Eye (tissue), 1 donor: ENCODE data around the gene GPR78.

ENCODE experiments used
- DNase-seq: peaks from one replicate; pipeline ENCODE4 v3.0.0-alpha.2; 2015

GPR78 gene

DNA sequence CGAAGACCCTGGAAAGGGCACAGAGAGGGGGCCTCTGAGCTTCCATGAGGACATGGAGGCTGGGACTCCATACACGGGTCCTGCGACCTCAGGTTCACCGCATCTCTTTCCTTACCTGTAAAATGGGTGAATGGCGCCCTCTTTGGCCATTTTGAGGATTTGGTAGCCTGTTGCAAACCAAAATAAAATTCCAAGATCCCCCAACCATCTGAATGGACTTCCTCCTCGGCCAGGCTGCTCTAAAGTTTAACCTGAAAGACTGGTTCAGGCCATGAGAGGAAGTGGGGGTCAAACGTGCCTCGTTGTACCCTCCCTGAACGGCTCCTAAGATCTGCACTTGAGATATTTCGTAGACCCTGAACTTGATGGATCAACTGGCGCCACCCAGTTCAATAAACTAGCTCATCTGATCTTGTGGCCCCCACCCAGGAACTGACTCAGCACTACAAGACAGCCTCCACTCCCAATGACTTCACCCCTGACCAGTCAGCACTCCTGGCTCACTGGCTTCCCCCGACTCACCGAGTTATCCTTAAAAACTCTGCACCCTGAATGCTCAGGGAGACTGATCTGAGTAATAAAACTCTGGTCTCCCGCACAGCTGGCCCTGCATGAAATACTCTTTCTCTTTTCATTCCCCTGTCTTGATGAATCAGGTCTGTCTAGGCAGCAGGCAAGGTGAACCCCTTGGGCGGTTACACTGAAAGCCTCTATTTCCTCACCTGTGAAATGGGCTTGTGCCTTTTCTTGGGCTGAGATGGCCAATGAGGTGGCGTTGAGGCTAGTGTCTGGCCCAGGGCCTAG is 32.9 kb upstream of the GPR78 start:
- no peak for DNase-seq

DNA sequence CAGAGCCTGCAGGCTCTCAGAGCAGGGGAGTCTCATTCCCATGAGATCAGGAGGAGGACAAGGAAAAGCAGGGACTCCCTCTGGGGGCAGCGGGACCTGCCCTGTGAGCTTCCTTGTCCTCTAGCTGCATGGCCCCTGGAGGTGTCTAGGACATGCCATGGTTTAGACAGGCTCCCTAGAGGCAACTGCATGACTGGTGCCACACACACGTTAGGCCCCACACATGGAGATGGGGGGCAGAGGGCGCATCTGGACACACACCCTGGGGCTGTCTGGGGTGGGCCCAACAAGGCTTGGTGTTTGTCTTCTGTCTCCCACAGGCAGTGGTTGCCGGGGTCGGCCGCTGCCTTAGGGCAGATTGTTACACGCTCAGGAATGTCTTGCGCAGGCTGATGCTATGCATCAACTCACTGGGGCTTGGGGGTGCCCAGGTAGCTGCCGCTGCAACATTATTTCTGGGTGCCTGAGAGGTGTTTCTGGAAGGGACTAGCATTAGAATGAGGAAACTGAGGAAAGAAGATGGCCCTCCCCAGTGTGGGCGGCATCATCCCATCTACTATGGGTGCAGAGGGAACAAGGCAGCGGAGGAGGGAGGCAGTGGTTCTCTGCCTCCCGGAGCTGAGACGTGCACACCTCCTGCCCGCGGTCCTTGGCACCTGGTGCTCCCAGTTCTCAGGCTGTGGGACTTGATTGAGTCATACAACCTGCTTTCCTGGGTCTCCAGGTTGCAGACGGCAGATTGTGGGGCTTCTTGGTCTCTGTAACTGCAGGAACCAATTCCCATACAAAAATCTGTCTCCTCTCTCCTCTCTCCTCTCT is 32.1 kb upstream of the GPR78 start:
- DNase-seq: no peak

DNA sequence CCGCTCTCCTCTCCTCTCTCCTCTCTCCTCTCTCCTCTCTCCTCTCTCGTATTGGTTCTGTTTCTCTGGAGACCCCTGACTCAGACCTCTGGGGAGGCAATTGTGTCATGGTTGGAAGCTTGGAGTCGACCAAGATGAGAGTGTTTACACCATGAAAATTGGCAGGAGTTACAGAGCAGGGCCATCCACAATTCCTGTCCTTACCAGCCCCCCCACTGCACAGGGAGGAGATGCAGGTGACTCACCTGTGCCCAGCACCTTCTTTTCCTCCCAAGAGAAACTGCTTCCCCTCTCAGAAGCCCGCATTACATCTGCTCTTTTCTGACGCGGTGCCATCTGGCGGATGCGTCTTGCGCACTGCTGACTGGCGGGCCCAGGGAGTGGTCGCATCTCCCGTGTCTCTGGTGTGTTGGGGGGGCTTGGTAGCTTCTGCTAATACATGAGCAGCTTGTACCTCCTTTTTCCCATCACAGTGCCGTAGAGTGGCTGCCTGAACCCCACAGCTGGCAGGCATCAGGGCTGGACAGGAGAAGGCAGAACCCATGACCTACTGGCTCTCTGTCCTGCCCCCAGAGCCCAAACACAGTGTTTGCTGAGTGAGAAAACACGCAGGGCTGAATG is 31.4 kb upstream of the GPR78 start:
- no peak for DNase-seq

DNA sequence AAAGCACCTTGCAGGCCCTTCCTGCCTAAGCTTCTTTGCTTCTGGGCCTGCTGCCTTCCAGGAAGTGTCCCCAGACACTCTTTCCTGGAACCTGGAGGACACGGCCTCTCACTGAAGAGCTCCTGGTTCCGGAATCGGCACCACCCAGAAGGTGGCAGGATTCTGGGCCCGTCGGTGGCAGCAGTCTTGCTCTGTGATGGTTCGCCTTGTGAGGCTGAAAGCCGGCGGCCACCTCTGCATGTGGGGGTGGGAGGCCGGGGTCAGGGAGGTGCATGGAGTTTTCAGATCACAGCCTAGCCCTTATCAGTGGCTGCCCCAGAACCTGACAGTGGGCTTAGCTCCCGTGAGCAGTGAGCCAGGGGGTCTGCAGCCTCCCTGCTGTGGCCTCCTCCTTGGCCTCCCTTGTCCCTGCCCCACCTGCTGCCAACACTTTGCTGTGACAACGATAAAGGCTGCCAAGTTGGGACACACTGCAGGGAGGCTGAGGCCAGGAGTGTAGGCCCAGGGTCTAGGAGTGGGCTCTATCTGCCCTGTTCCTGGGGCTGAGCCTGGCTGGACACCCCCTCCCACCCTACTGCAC is 30.8 kb upstream of the GPR78 start:
- DNase-seq: no peak

DNA sequence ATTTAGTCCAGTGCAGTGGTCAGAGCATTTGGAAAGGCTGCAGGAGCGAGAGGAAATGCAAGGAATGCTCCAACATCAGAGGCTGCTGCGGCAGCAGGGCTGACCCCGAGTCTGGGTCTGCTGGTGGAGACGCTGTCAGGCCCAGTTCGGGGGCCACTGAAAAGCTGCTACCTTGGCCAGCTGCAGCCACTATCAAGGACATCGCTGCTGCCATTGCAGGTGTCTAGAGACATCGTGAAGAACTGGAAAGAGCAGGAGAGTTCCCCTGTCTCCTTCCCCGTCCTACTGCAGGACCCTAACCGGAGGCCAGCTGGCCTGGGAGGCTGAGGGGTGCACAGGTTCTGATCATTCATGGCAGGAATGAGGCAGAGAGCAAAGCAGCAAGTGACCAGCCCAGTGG is 29.5 kb upstream of the GPR78 start:
- DNase-seq: no peak

DNA sequence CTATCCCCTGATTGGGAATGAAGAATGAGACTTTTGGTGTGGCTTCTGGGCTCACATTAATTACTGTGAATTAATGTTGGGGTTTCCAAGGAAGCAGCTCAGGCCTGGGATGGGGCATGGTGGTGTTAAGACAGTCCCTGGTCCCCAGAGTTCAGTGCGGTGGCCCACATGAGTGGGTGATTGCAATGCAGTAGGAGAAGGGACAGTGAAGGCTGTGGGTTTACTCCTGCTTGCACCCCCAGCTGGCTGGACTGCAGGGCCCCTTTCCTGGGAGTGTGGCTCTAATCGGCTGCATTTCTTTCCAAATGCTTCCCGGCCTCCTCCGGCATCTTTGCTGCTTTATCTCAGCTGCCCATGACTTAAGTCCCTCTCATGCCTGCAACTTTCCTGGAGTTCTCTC is 28.2 kb upstream of the GPR78 start:
- DNase-seq: no peak

DNA sequence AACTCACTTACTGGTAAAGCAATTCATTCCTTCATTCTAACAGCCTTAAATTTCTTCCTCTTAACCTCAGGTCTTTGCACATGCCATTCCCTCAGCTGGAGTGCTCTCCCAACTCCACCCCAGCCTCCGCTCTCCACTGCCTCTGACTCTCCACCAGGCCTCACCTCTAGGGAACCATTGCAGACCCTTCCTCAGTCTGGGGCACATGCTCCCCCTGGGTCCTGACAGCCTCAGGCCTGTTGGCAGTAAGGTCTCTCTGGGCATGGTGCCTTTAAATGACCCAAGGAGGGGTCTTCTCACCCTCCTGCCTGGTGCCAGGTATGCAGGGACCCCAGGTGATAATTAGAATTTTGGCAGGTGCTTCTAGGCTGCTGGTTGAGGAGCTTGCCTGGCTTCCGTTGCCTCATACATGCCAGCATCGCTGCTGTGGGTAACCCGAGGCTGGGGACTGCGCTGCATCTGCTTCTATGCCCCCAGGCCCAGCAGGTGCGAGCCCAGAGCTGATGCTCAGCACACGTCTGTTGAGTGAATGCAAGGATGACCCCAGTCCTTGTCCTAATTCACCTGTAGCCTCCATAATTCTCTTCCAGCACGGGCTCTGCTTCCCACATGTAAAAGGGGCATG is 27.5 kb upstream of the GPR78 start:
- DNase-seq: no peak

DNA sequence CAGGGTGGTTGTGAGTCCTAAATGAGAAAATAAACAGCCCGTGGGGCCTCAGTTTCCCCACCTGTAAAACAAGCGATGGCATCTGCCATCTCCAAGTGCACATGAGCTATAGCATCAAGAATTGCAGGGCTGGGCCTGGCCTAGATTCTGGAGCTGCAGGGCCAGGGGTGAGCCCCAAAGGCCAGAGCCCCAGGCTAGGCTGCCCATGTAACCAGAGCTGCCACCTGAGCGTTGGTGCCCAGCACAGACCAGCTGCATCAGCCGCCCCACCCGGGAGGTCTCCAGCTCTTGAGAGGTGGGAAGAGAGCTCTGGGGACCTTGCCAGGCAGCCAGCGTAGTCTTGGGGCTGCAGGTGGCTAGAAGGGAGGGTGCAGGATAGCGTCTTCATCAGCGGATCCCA is 27.0 kb upstream of the GPR78 start:
- DNase-seq: no peak

DNA sequence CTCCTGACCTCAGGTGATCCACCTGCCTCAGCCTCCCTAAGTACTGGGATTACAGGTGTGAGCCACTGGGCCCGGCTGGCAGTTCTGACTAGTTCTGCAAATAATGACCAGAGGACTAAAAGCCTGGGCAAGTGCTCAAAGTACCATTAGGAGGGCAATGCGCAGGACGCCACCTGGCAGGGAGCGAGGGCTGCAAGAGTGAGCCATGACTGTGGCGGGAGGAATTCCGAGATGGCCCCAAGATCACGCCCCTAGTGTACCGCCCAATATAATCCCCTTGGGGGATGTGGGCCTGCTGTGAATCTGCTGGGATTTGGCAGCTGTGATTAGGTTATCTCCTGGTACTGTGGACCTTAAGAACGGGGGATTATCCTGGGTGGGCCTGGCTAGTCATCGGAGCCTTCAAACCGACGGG is 26.2 kb upstream of the GPR78 start:
- DNase-seq: no peak

DNA sequence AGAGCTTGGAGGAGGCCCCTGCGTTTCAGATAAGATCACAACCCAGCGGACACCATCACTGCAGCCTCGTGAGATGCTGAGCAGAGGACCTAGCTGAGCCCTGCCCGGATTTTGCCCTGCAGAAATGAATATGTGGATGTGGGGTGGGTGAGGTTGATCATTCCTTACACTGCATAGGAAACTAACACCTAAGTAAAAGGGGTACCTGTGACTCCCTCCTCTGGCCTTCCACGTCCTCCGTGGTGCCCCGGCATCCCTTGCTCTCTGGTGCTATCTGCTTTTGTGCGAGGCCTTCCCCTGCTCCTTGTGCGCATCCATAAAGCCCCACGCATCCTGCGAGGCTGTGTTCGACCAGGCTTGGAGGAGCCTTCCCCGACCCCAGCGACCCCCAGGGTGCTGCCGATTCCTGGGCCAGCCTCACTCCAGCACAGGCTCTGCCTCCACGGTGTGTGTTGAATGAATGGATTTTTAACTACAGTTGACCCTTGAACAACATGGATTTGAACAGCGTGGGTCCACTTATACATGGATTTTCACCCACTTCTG is 25.6 kb upstream of the GPR78 start:
- no peak for DNase-seq

DNA sequence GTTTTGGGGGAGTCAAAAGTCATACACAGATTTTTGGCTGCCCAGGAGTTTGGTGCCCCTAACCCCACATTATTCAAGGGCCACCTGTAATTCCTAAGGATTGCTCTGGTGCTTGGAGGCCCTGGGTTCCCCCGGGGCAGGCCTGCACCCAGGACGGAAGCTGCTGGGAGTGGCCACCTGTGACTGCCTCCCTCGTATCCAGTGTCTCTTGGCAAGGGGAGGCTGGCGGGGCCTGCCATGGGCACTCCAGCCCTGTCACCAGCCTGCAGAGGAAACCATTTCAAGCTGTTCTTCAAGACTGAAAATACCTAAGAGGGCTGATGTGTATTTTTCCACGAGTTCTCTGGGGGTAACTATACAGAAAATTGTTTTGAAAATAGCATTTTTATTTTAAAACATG is 24.5 kb upstream of the GPR78 start:
- no peak for DNase-seq

DNA sequence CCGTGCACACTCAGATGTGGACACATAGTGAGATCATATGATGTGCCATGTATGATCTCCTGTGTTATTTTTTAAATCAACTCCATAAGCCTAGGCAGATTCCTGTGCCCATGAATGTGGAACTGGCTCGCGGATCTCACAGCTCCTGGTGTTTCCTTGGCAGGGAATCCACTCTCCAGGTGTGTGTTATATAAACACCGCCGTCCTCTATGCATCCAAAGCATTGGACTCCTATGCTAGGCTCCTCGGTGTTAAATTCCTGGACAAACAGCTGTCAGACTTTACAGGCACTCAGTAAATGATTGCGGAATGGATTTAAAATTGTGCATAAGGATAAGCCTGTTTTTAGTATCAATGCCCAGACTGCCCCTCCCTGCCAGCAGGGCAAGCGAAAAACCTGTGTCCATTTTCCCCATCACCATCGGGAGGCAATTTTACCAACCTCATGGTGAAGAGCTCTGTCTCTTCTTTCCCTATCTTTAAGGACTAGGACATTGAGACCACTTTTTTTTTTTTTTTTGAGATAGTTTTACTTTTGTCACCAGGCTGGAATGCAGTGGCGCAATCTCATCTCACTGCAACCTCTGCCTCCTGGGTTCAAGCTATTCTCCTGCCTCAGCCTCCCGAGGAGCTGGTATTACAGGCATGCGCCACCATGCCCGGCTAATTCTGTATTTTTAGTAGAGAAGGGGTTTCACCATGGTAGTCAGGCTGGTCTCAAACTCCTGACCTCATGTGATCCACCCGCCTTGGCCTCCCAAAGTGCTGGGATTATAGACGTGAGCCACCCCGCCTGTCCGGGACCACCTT is 23.6 kb upstream of the GPR78 start:
- no peak for DNase-seq

DNA sequence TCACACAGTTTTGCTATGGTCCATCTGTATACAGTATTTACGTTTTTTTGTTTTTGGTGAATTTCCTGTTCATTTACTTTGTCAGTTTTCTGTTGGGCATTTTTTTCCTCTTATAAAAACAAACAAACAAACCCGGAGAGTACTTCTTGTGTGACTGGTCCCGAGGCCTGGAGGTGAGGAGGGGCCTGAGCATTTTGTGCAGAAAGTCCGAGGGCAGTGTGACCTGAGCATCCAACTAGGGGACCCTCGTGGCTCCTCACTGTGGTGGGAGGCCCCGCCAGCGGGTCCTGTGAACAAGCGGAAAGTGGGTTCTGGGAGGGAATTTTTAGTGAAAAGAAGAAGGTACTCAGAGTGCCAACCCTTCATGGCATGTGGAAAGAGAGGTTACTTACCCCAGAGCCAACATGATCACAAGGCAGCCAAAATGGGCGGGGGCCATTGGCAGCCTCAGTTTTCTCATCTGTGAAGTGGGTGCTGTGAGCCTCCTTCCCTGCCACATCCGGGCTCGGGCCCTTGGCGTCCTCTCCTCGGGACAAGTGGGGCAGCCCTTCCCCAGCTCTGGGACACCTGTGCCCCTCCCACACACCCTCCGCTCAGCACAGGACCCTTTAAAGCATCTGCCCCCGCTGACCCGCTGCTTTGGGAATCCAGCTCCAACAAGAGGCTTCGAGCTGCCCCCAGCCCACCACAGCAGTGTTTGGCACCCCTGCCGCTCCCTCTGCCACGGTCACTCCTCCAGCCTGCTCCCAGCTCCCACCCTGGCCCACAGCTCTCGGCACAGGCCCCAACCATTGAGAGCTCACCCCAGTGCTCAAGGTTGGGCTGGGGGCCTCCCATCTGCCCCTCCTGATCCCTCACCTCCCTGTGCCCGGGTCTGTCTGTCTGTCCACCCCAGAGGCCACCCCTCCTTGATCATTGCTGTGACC is 22.8 kb upstream of the GPR78 start:
- no peak for DNase-seq

DNA sequence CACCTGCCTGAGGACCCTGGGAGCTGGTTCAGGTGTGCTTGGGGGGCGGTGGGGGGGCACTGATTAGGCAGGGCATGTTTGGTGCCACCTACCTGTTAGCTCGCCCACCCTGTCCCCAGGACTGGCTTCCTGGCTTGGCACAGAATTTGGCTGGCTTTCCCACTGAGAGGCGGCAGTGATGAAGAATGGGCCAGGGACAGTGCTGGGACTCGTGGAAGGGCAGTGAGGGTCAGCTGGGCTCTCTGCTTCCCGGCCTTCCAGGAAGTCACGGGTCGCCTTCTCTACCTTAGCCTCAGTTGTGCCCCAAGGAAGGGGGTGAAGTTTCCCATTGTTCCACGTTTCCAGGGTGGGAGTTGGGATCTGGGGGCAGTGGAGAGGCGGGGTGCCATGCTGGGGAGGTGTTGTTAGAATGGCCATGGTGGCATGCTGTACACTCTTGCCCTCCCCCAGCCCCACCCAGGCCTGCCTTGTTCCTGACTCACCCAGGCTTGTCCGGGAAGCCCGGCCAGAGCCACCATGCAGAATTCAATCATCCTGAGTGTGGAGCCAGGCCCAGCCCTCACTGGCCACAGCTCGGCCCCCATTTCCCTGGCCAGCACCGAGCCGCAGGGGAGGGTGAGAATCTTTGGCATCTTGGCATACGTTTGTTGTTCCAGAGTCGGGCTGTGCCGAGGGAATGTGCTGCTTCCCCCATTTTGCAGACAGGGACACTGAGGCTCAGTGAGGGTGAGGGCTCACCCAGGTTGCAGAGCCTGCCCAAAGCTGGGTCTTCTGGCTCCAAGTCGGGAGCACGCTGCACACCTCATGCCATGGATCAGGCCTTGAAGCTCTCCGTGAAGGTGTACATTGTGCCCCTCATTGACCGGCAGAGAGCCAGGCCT is 21.9 kb upstream of the GPR78 start:
- no peak for DNase-seq

DNA sequence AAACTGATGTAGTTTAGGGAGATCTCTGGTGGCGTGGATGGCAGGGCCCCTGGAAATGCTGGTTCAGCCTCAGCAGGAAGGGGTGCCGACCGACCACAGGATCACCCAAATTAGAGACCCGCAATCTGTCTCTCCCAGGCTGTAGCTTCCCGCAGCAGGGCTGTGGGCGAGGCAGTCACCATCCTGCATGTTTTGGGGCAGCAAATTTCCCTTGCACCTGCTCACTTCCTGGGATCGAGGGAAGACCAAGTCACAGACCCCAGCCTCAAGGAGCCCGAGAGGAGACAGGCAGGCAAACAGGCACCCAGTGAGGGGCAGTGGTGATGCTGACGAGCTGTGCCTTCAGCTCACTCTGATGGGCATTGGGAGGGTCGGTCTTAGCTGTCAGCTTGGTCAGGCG is 21.2 kb upstream of the GPR78 start:
- no peak for DNase-seq

DNA sequence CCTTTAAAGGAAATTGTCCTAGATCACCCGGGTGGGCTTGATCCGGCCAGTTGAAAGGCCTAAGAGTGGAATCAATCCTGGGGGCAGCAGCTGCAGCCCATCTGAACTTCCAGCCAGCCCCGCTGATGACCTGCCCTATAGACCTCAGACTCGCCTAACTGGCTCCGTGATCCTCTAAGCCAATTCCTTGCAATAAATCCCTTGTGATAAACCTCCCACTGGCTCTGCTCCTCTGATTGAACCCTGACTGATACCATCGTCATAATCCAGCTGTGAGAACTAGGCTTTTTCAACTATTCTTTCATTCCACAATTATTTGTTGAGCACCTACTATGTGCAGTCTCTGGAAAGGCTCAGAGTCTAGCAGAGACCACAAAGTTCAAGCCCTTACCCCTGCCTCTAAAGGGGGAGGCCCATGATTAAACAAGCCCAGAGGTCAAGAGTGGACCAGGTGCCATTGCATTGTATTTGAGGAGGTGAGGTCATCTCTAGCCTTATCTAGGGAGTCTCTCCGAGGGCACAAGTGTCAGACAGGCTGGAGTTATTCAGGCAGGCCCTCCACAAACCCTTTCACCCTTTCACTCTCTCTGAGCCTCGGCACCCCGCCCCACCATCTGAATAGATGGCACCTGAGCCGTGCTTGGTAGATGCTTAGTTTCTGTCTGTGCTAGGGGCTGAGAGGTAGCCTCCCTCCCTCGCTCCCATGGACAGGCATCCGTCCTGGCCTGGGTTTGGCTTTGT is 20.5 kb upstream of the GPR78 start:
- DNase-seq: no peak

DNA sequence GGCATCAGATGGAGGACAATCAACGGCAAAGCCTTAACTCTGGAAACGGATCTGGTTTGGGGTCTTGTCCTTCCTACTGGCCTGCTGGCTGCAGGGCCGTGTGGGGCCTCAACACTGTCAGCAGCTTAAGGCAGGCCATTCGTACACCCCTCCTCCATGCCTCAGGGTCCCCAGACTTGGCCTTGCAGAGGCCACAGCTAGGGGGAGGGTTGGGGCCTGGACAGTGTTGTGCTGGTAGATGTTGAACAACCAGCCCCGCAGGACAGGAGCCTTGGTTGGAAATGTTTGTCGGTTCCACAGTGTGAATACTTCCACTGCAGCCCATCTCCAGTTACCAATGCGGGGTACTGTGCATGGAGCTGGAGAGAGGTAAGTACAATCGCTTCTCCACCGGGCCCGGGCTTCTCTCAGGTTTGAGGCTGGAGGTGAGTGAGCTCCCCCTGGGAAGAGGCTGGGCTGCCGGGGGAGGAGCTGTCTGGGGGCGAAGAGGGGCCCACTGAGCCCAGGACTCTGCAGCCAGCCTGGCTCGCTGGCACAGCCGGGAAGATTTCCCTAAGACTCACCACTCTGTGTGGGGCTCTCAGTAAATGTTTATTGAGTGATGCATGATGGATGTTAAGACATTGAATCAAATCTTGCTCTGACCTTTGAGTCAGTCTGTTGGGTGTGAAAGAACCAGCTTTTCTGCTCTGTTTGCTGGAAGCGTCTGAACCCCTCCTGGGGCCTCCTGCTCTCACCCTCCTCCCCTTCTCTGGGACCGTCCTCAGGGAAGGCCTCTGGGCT is 19.7 kb upstream of the GPR78 start:
- no peak for DNase-seq

DNA sequence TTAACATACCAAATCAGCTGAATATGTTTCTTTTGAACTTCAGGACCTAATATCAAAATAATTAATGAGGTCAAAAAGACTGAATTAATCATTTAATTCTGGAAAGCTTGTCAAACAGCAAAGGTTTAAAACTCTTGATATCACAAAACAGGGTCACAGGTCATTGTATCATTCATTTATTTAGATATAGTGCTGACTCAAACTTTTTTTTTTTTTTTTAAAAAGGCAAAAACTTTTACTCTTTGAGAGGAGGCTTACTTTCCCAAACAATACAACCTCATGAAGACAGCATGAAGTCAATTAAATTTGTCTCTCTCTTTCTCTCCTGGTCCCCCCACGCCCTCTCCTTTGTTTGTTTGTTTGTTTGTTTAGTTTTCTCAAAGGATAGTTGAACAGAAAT is 15.6 kb upstream of the GPR78 start:
- DNase-seq: no peak
